22Rv1 (cell line): Measurements from ENCODE around the gene PPT2.

Experiments used
- H3K27ac ChIP-seq: fragments of 450-650 bp; 2 replicates; pipeline ENCODE4 v1.5.1; 2017
- CTCF ChIP-seq: fragments of 450-650 bp; IDR thresholded peaks from 2 replicates; pipeline ENCODE4 v1.5.1; 2017; ENCODE audit warnings: mild to moderate bottlenecking
- ZFX ChIP-seq: fragments of 450-650 bp; IDR thresholded peaks from 2 replicates; pipeline ENCODE4 v1.6.1; 2017; ENCODE audit warnings: antibody characterized with exemption, borderline replicate concordance

Gene PPT2

DNA sequence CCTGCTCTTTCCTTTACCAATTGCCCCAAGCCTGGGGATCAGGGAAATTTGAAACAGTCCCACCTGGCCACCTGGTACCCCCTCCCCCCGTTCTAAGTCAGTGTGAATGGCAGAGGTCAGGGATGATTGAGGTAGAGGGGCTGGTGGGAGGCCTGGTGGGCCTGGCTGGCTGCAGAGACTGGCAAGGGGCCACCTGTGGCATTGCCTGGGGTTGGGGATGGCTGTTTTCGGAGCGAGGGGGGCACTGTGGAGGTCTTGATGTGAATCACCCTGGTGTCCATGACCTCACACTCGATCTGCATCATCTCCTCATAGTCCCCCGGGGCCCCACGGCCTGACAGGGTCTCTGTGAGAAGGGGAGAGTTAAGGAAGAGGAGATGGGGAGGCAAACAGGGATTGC, 38.3 kb upstream of the PPT2 start:
- no peak overlapping the region for H3K27ac ChIP-seq

DNA sequence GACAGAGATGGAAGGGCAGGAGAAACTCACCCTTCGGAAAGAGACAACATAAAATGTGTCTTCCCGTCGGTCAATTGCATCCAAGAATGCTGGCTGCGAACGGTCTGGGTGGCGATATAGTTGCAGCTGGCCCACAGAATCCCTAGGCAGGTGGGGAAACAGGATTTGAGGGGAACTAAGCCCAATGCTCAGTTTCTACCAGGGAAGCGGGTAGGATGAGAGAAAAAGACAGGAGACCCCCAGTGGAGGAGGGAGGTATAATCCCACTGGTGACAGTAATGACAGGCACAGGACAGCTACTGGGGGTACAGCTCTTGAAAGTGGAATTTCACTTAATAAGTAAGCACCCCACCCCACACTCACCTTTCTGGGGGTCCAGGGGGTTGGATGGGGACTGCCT, 37.3 kb upstream of the PPT2 start:
- TF ChIP-seq CTCF (peak; percentile 46; the same call in 1 of the 2 replicates), ZFX (no peak)
- no peak overlapping the region for H3K27ac ChIP-seq

More for the DNA sequence above, 38.3 kb upstream of the PPT2 start:
- no peak for TF ChIP-seq ZFX
- no peak for TF ChIP-seq CTCF

DNA sequence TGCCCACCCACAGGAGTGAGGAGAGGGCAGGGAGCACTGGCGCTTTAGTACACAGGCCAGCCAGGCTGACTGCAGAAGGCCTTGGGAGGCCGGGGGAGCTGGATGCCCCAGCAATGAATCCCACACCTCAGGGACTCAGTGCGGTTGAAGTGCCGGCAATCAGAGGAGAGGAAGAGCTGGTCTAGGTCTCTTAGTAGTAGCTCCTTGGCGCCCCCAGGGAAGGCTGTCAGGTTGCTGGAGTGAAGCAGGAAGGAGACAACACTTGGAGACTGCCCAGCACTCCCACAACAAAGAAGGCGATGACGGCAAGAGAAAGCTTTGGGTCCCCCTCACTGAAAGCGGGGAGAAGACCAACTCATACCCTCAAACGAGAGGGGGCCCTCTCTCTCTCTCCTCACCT, 36.5 kb upstream of the PPT2 start:
- TF ChIP-seq CTCF, result no peak
- TF ChIP-seq ZFX, result no peak

GRCh38 chr6:32118782-32119628, 34.9 kb upstream of the PPT2 start:
- TF ChIP-seq ZFX (no peak), CTCF (peak; percentile 93)
- H3K27ac ChIP-seq, result peak overlapping the region; percentile 60

More for the DNA sequence above, 36.5 kb upstream of the PPT2 start:
- H3K27ac ChIP-seq, result no peak overlapping the region

GRCh38 chr6:32120573-32121059, 33.3 kb upstream of the PPT2 start:
- no peak for TF ChIP-seq ZFX
- TF ChIP-seq CTCF, result no peak
- no peak overlapping the region for H3K27ac ChIP-seq

DNA sequence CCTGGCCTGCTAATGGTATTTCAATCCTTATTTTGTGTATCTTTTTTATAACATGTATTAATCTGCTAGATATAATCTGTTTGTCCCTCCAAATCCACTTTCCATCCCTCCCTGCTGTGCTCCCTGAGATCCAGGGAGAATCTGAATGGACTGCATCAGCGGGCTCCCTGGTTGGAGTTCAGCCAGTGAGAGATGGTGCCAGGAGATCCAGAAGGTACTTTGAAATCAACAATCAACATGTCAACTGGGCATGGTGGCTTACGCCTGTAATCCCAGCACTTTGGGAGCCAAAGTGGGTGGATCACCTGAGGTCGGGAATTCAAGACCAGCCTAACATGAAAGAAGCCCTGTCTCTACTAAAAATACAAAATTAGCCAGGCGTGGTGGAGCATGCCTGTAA, 30.3 kb upstream of the PPT2 start:
- TF ChIP-seq ZFX, result no peak
- no peak for TF ChIP-seq CTCF
- H3K27ac ChIP-seq, result no peak overlapping the region

DNA sequence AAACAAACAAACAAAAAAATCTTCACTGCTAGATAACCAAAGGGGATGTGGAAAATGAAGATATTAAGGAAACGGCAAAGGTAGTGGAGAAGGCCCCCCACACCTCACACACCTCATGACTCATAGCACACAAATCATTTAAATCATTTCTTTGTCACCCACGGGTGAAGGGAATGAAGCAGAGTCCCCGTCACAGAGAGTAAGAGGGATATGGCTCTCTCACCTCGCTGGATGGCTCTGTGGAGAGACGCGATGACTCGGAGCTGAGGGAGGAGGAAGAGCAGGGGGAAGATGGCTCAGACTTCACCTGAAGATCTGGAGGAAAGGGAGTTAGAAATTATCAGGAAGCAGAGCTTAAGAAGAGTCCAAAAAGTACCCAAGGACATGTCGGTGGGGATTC, 27.1 kb upstream of the PPT2 start:
- TF ChIP-seq CTCF, result no peak
- no peak for TF ChIP-seq ZFX
- H3K27ac ChIP-seq, result peak overlapping the region; percentile 86
